ENCODE data around the gene SERTAD3. TPM values are rescaled to one million over a fixed set of nuclear protein-coding genes. Genes with fewer than 3 reads are reported as not detected.

Gene SERTAD3
- total RNA-seq, 1 experiment from 2014 or later = 52.2 TPM

- no peak overlapping the region for H3K4me3 ChIP-seq (ENCODE audit: low read depth, low read length)
- H3K36me3 ChIP-seq (ENCODE audit: control insufficient read depth, insufficient read depth, low read length) = no peaks in the 10 kb centered on the region
- H3K4me1 Mint-ChIP-seq (ENCODE audit: low read depth, unreplicated experiment) = peaks cover 18% of the 10 kb centered on the region
- no peak for DNase-seq
- peaks cover 15% of the 10 kb centered on the region for H3K4me1 ChIP-seq
- no peaks in the 10 kb centered on the region for H3K36me3 Mint-ChIP-seq (ENCODE audit: insufficient read depth, unreplicated experiment)
- no peaks in the 10 kb centered on the region for H3K27me3 ChIP-seq (replicated peaks; ENCODE audit: control insufficient read depth, insufficient read depth, low read length)
- intact Hi-C loops (cut with micrococcal nuclease; ENCODE audit: unreplicated experiment) = no loop called here
- no peaks in the 10 kb centered on the region for H3K27me3 Mint-ChIP-seq (ENCODE audit: insufficient read depth, unreplicated experiment)
- no peaks in the 10 kb centered on the region for H3K9me3 Mint-ChIP-seq (ENCODE audit: unreplicated experiment)
- BruUV-seq (replicated peaks) = no TSS peak
- no peak overlapping the region for H3K27ac Mint-ChIP-seq (ENCODE audit: unreplicated experiment)
- no peaks in the 10 kb centered on the region for H3K9me3 ChIP-seq
- no peak for TF ChIP-seq CTCF (IDR thresholded peaks at IDR 0.05; ENCODE audit: insufficient read depth in 1 of 2, low read depth in 1 of 2, low read length in 1 of 2, severe bottlenecking in 1 of 2, unreplicated experiment in 1 of 2)
- ChIA-PET POLR2A (no interaction called here), CTCF (interaction anchor here (0.6 kb wide), 1 partner anchor 12 kb away, joined by 4 read pairs; no protein-coding TSS in a partner anchor)
- no peak overlapping the region for H3K4me3 Mint-ChIP-seq (ENCODE audit: unreplicated experiment)
Measured at GRCh38 chr19:40394816-40395210, 49.3 kb downstream of the SERTAD3 start.

GRCh38 chr19:40393894-40394815 is 50.0 kb downstream of the SERTAD3 start:
- no peaks in the 10 kb centered on the region for H3K9me3 Mint-ChIP-seq (ENCODE audit: unreplicated experiment)
- Histone ChIP-seq H3K9me3 (no peaks in the 10 kb centered on the region), H3K36me3 (ENCODE audit: control insufficient read depth, insufficient read depth, low read length) (no peaks in the 10 kb centered on the region), H3K4me1 (peaks cover 15% of the 10 kb centered on the region), H3K4me3 (ENCODE audit: low read depth, low read length) (no peak overlapping the region), H3K27me3 (replicated peaks; ENCODE audit: control insufficient read depth, insufficient read depth, low read length) (no peaks in the 10 kb centered on the region)
- POLR2A ChIA-PET = no interaction called here
- TF ChIP-seq CTCF (IDR thresholded peaks at IDR 0.05; ENCODE audit: insufficient read depth in 1 of 2, low read depth in 1 of 2, low read length in 1 of 2, severe bottlenecking in 1 of 2, unreplicated experiment in 1 of 2) = no peak
- H3K4me1 Mint-ChIP-seq (ENCODE audit: low read depth, unreplicated experiment) = peaks cover 11% of the 10 kb centered on the region
- CTCF ChIA-PET = interaction anchor here (0.6 kb wide), 1 partner anchor 13 kb away, joined by 4 read pairs; no protein-coding TSS in a partner anchor
- H3K36me3 Mint-ChIP-seq (ENCODE audit: insufficient read depth, unreplicated experiment) = no peaks in the 10 kb centered on the region
- H3K27me3 Mint-ChIP-seq (ENCODE audit: insufficient read depth, unreplicated experiment) = no peaks in the 10 kb centered on the region
- H3K4me3 Mint-ChIP-seq (ENCODE audit: unreplicated experiment) = no peak overlapping the region
- peak overlapping the region; percentile 20 for H3K27ac Mint-ChIP-seq (ENCODE audit: unreplicated experiment)
- intact Hi-C loops (cut with micrococcal nuclease; ENCODE audit: unreplicated experiment) = no loop called here
- DNase-seq = no peak
- BruUV-seq (replicated peaks) = no TSS peak

- peak; percentile 52 to 65 for TF ChIP-seq CTCF (IDR thresholded peaks at IDR 0.05; ENCODE audit: insufficient read depth in 1 of 2, low read depth in 1 of 2, low read length in 1 of 2, severe bottlenecking in 1 of 2, unreplicated experiment in 1 of 2)
- Histone ChIP-seq H3K4me1 (peaks cover 10% of the 10 kb centered on the region), H3K9me3 (no peaks in the 10 kb centered on the region), H3K4me3 (ENCODE audit: low read depth, low read length) (no peak overlapping the region), H3K36me3 (ENCODE audit: control insufficient read depth, insufficient read depth, low read length) (no peaks in the 10 kb centered on the region), H3K27me3 (replicated peaks; ENCODE audit: control insufficient read depth, insufficient read depth, low read length) (no peaks in the 10 kb centered on the region)
- no peaks in the 10 kb centered on the region for H3K27me3 Mint-ChIP-seq (ENCODE audit: insufficient read depth, unreplicated experiment)
- intact Hi-C loops (cut with micrococcal nuclease; ENCODE audit: unreplicated experiment) = no loop called here
- no peaks in the 10 kb centered on the region for H3K36me3 Mint-ChIP-seq (ENCODE audit: insufficient read depth, unreplicated experiment)
- H3K27ac Mint-ChIP-seq (ENCODE audit: unreplicated experiment) = peak overlapping the region; percentile 20
- H3K4me1 Mint-ChIP-seq (ENCODE audit: low read depth, unreplicated experiment) = peaks cover 8% of the 10 kb centered on the region
- POLR2A ChIA-PET = no interaction called here
- CTCF ChIA-PET = no interaction called here
- peak; percentile 65 to 69 for DNase-seq
- no peaks in the 10 kb centered on the region for H3K9me3 Mint-ChIP-seq (ENCODE audit: unreplicated experiment)
- BruUV-seq (replicated peaks) = no TSS peak
- H3K4me3 Mint-ChIP-seq (ENCODE audit: unreplicated experiment) = no peak overlapping the region
Measured at GRCh38 chr19:40392894-40393517, 51.1 kb downstream of the SERTAD3 start.
